Astrocyte of the spinal cord (primary cell): Measurements from ENCODE around the gene TOLLIP.

Experiments used
- DNase-seq: peaks from one replicate; pipeline ENCODE4 v3.0.0; 2011; ENCODE audit warnings: low read depth, low spot score
- H3K4me3 ChIP-seq: 2 replicates; pipeline ENCODE4 v1.5.1; 2011; ENCODE audit warnings: low read depth, mild to moderate bottlenecking, low read length, moderate library complexity
- in situ Hi-C: cut with HindIII; loops from 2 replicates; pipeline ENCODE4 v1.10.0; 2017; ENCODE audit warnings: low sequenced_read_pairs
- TF ChIP-seq, protein P1 (sequence below): IDR thresholded peaks from 2 replicates; pipeline ENCODE4 v1.5.1; 2012; ENCODE audit warnings: low read depth, mild to moderate bottlenecking, low read length, inconsistent platforms

TOLLIP gene

DNA sequence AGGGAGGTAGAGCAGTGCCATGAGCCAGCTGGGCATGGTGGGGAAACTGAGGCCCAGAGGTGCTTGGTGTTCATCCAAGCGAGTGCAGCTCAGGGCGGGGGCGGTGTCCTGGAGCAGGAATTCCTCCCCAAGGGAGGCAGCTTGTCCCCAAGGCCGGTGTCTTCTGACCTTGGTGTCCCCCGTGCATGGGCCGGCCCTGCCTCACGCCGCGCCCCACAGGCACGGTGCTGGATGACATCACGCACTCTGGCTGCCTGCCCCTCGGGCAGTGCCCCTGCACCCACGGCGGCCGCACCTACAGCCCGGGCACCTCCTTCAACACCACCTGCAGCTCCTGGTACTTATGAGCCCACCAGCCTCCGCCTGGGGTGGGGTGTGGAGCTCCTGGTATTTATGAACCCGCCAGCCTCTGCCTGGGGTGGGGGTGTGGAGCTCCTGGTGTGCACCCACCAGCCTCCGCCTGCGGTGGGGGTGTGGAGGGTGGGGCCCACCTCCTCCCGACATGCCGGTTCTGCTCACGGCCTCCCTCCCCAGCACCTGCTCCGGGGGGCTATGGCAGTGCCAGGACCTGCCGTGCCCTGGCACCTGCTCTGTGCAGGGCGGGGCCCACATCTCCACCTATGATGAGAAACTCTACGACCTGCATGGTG is 79.8 kb downstream of the TOLLIP start:
- no peak overlapping the region for H3K4me3 ChIP-seq
- DNase-seq: no peak
- in situ Hi-C loops: no loop called here
- TF ChIP-seq, protein P1, sequence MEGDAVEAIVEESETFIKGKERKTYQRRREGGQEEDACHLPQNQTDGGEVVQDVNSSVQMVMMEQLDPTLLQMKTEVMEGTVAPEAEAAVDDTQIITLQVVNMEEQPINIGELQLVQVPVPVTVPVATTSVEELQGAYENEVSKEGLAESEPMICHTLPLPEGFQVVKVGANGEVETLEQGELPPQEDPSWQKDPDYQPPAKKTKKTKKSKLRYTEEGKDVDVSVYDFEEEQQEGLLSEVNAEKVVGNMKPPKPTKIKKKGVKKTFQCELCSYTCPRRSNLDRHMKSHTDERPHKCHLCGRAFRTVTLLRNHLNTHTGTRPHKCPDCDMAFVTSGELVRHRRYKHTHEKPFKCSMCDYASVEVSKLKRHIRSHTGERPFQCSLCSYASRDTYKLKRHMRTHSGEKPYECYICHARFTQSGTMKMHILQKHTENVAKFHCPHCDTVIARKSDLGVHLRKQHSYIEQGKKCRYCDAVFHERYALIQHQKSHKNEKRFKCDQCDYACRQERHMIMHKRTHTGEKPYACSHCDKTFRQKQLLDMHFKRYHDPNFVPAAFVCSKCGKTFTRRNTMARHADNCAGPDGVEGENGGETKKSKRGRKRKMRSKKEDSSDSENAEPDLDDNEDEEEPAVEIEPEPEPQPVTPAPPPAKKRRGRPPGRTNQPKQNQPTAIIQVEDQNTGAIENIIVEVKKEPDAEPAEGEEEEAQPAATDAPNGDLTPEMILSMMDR: no peak

DNA sequence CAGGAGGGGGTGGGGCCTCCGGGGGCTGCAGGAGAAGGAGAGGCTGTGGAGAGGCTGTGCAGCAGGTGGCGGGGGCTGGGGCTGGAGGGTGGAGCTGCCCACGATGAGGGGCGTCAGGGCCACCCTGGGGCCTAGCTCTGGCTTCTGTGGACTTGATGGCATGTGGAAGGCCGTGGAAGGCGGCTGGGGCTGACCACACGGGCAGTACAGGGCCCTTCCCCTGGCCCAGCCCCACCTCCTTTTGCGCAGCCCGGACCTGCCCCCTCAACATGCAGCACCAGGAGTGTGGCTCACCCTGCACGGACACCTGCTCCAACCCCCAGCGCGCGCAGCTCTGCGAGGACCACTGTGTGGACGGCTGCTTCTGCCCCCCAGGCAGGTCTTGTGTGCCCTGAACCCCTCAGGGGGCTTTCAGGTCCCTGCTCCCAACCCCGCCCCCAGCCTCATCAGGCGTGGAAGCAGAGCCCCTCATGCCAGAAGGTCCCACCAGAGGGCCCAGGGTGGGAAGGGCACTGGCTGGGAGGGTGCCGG is 80.4 kb downstream of the TOLLIP start:
- in situ Hi-C loops: no loop called here
- TF ChIP-seq, protein P1: no peak
- H3K4me3 ChIP-seq: no peak overlapping the region
- no peak for DNase-seq

- in situ Hi-C loops: no loop called here
Observed at GRCh38 chr11:1228101-1228821, 81.2 kb downstream of the TOLLIP start.

DNA sequence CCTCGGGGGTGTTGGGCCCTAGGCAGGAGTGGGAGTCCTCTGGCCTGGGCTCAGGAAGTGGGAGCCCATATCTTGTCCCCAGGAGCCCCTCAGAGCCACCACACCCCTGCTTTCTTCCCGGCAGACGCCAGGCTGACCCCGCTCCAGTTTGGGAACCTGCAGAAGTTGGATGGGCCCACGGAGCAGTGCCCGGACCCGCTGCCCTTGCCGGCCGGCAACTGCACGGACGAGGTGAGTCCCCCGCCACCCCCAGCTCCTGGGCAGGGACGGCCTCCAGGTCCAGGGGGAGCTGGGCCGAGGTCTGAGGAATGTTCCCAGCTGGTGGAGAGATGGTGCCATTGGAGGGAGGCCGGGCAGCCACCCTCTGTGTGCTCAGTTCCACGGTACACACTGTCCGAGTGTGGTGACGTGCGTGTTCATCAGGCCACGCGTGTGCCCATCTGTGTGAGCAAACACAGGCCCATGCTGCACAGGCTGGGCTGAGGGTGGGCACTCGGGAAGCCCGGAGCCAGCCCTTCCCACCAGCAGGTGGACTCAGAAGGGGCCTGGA is 81.8 kb downstream of the TOLLIP start:
- TF ChIP-seq, protein P1: no peak
- in situ Hi-C loops: no loop called here
- no peak overlapping the region for H3K4me3 ChIP-seq
- no peak for DNase-seq

More at GRCh38 chr11:1228101-1228821, 81.2 kb downstream of the TOLLIP start:
- TF ChIP-seq, protein P1: no peak
- no peak overlapping the region for H3K4me3 ChIP-seq
- no peak for DNase-seq

DNA sequence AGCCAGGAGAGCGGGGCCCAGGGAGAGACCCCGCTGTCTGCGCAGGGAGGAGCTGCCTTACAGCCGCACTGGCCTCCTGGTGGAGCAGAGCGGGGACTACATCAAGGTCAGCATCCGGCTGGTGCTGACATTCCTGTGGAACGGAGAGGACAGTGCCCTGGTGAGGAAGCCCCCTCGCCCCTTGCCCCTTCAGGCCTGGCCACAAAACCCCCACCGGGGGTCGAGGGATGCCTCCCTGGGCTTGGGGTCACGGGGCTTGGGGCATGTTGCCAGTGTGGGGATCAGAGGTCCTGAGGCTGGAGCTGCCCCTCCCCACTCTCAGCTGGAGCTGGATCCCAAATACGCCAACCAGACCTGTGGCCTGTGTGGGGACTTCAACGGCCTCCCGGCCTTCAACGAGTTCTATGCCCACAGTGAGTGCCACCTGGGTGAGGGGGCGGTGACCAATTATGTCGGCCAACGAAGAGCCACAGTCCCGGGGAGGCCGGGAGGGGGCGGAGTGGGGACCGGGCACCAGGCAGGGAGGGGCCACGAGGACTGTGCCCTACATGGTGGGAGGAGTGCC is 82.4 kb downstream of the TOLLIP start:
- DNase-seq: no peak
- no peak overlapping the region for H3K4me3 ChIP-seq
- in situ Hi-C loops: no loop called here
- TF ChIP-seq, protein P1: peak; percentile 23

DNA sequence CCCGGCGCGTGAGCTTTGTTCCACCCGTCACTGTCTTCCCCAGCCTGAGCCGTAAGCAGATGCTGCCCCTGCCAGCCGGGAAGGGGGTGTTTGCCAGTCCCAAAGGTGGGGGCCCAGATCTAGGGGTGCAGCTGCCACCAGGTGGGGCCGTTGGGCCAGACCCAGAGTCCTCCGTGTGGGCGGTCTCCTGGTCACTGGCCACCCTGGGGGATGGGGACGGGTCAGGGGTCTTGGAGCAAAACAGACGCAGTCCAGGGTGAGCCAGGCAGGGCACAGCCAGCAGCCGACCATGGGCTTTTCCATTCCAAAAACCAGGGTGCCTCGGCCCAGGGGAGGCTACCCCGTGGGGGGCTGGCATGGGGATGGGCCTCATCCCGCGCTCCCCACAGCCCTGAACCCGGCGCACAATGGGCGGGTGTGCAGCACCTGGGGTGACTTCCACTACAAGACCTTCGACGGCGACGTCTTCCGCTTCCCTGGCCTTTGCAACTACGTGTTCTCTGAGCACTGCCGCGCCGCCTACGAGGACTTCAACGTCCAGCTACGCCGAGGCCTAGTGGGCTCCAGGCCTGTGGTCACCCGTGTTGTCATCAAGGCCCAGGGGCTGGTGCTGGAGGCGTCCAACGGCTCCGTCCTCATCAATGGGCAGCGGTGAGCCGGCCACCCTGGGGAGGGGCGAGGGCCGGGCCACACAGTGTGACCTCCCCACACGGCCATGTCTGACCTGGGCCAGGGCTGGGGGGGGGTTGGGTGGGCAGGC is 83.0 kb downstream of the TOLLIP start:
- no peak for DNase-seq
- H3K4me3 ChIP-seq: no peak overlapping the region
- TF ChIP-seq, protein P1: peak; percentile 18
- in situ Hi-C loops: no loop called here
